ENCODE results near the gene ZNF750.

Gene ZNF750

DNA sequence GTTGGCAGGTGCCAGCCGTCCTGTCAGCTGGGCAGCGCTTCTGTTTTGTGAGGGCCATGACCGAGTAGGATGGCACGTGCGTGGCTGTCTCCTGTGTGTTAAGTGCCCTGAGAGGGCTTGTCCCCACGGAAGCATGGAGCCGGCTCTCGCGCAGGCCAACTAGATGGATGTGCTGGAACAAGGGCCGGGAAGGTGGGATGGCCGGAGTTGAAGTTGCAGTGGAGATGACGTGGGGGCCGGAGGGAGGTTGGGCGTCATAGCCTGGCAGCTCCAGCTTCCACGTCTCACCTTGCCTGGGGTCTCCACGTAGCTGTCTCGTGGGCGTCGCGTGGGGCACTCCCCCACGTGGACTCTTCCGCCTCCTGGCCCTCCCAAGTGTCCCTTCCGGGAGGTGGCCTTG, 60.3 kb downstream of the ZNF750 start:
- H3K27me3 Mint-ChIP-seq = no peaks in the 10 kb centered on the region
- H3K36me3 Mint-ChIP-seq (ENCODE audit: low read depth) = peaks cover 28% of the 10 kb centered on the region

More for the DNA sequence above, 60.3 kb downstream of the ZNF750 start:
- Mint-ChIP-seq H3K9me3 (no peaks in the 10 kb centered on the region), H3K4me3 (no peak overlapping the region), H3K27ac (no peak overlapping the region), H3K4me1 (ENCODE audit: low read depth) (peaks cover 34% of the 10 kb centered on the region)

Measured in stimulated activated naive CD8-positive, alpha-beta T cell treated with anti-CD3 and anti-CD28 coated beads, Interleukin-15, Interleukin-2, amounts not matched to agents 100 ng/mL and 50 ng/mL, for 24 hours (primary cell).